Measurements from ENCODE around the gene ZNFX1. TPM values are rescaled to one million over a fixed set of nuclear protein-coding genes. Genes with fewer than 3 reads are reported as not detected.

ZNFX1 gene
- total RNA-seq, 1 donor from 2014 or later = 77.4 TPM

DNA sequence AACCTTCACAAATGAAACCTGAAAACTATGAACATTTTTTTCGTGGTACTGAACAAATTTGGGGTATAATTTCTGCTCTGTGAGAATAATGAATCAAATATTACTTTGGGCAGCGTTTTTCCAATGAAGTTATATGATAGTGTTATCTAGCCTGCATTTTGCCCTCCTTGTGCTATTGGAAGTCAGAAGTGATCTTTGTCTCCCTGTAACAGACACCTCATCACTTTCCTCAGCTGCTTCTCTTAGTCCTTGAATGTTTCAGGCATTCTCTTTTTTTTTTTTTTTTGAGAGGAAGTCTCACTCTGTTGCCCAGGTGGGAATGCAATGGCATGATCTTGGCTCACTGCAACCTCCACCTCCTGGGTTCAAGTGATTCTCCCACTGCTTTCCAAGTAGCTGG is 48.5 kb downstream of the ZNFX1 start:
- H3K4me2 ChIP-seq (ENCODE audit: low read length) = no peak overlapping the region
- DNase-seq (ENCODE audit: low read depth) (no peak), FAIRE-seq (no peak)
- H2AFZ ChIP-seq (ENCODE audit: low read depth, low read length) = no peak overlapping the region
- no peak overlapping the region for H3K4me3 ChIP-seq (ENCODE audit: insufficient read depth, low read depth, low read length)
- H3K27ac Mint-ChIP-seq (ENCODE audit: unreplicated experiment) = no peak overlapping the region
- H3K27ac ChIP-seq (ENCODE audit: low read depth, low read length) = no peak overlapping the region
- no peak overlapping the region for H3K4me3 Mint-ChIP-seq (ENCODE audit: unreplicated experiment)
- H3K4me1 Mint-ChIP-seq (ENCODE audit: low read depth, unreplicated experiment) = peaks cover 13% of the 10 kb centered on the region
- no peaks in the 10 kb centered on the region for H3K9me3 ChIP-seq (ENCODE audit: insufficient read depth, low read depth, low read length)
- H4K20me1 ChIP-seq (ENCODE audit: insufficient read depth, low read length) = no peaks in the 10 kb centered on the region
- peaks cover 32% of the 10 kb centered on the region for H3K36me3 Mint-ChIP-seq (ENCODE audit: low read depth, unreplicated experiment)
- H3K79me2 ChIP-seq (ENCODE audit: insufficient read depth, low read length) = no peaks in the 10 kb centered on the region
- H3K27me3 ChIP-seq (ENCODE audit: insufficient read depth, low read length) = no peaks in the 10 kb centered on the region
- no peak overlapping the region for H3K9ac ChIP-seq (ENCODE audit: low read length)
- TF ChIP-seq CTCF (IDR thresholded peaks at IDR 0.05; ENCODE audit: insufficient read depth, low read depth, low read length) (no peak), EZH2 (IDR thresholded peaks at IDR 0.05; ENCODE audit: insufficient read depth, low read length) (no peak)
- peaks cover 45% of the 10 kb centered on the region for H3K36me3 ChIP-seq (ENCODE audit: insufficient read depth, low read length)
- no peaks in the 10 kb centered on the region for H3K4me1 ChIP-seq (ENCODE audit: insufficient read depth, low read length)
- no peaks in the 10 kb centered on the region for H3K27me3 Mint-ChIP-seq (ENCODE audit: low read depth, unreplicated experiment)
- H3K9me3 Mint-ChIP-seq (ENCODE audit: unreplicated experiment) = no peaks in the 10 kb centered on the region

DNA sequence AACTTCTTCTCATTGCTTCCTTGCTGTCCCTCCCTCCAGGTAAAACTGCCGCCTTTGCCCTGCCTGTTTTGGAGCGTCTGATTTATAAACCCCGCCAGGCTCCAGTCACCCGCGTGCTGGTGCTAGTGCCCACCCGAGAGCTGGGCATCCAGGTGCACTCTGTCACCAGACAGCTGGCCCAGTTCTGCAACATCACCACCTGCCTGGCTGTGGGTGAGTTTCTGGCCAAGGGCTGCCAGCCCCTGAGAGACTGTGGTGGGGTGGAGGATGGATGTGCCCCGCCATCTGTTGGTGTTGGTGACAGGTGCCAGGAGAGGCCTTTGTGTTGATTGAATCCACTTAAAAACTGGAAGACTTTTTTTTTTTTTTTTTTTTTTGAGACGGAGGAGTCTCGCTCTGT is 49.2 kb downstream of the ZNFX1 start:
- Histone ChIP-seq H3K9me3 (ENCODE audit: insufficient read depth, low read depth, low read length) (no peaks in the 10 kb centered on the region), H3K79me2 (ENCODE audit: insufficient read depth, low read length) (no peaks in the 10 kb centered on the region), H3K4me3 (ENCODE audit: insufficient read depth, low read depth, low read length) (no peak overlapping the region), H3K27ac (ENCODE audit: low read depth, low read length) (no peak overlapping the region), H3K4me2 (ENCODE audit: low read length) (no peak overlapping the region), H4K20me1 (ENCODE audit: insufficient read depth, low read length) (no peaks in the 10 kb centered on the region), H3K9ac (ENCODE audit: low read length) (no peak overlapping the region), H3K4me1 (ENCODE audit: insufficient read depth, low read length) (no peaks in the 10 kb centered on the region), H3K27me3 (ENCODE audit: insufficient read depth, low read length) (no peaks in the 10 kb centered on the region), H2AFZ (ENCODE audit: low read depth, low read length) (no peak overlapping the region), H3K36me3 (ENCODE audit: insufficient read depth, low read length) (peaks cover 45% of the 10 kb centered on the region)
- TF ChIP-seq CTCF (IDR thresholded peaks at IDR 0.05; ENCODE audit: insufficient read depth, low read depth, low read length) = no peak
- TF ChIP-seq EZH2 (IDR thresholded peaks at IDR 0.05; ENCODE audit: insufficient read depth, low read length) = no peak
- H3K36me3 Mint-ChIP-seq (ENCODE audit: low read depth, unreplicated experiment) = peaks cover 31% of the 10 kb centered on the region
- H3K9me3 Mint-ChIP-seq (ENCODE audit: unreplicated experiment) = no peaks in the 10 kb centered on the region
- H3K4me1 Mint-ChIP-seq (ENCODE audit: low read depth, unreplicated experiment) = peaks cover 13% of the 10 kb centered on the region
- FAIRE-seq = no peak
- DNase-seq (ENCODE audit: low read depth) = no peak
- H3K4me3 Mint-ChIP-seq (ENCODE audit: unreplicated experiment) = no peak overlapping the region
- H3K27ac Mint-ChIP-seq (ENCODE audit: unreplicated experiment) = no peak overlapping the region
- H3K27me3 Mint-ChIP-seq (ENCODE audit: low read depth, unreplicated experiment) = no peaks in the 10 kb centered on the region

- FAIRE-seq = no peak
- DNase-seq (ENCODE audit: low read depth) = no peak
- H3K4me1 Mint-ChIP-seq (ENCODE audit: low read depth, unreplicated experiment) = peaks cover 14% of the 10 kb centered on the region
- Histone ChIP-seq H3K79me2 (ENCODE audit: insufficient read depth, low read length) (peaks cover 5% of the 10 kb centered on the region), H3K36me3 (ENCODE audit: insufficient read depth, low read length) (peaks cover 42% of the 10 kb centered on the region), H3K9me3 (ENCODE audit: insufficient read depth, low read depth, low read length) (no peaks in the 10 kb centered on the region), H3K4me1 (ENCODE audit: insufficient read depth, low read length) (no peaks in the 10 kb centered on the region), H3K27ac (ENCODE audit: low read depth, low read length) (no peak overlapping the region), H4K20me1 (ENCODE audit: insufficient read depth, low read length) (no peaks in the 10 kb centered on the region), H3K4me2 (ENCODE audit: low read length) (no peak overlapping the region), H3K9ac (ENCODE audit: low read length) (no peak overlapping the region), H3K27me3 (ENCODE audit: insufficient read depth, low read length) (no peaks in the 10 kb centered on the region), H3K4me3 (ENCODE audit: insufficient read depth, low read depth, low read length) (no peak overlapping the region), H2AFZ (ENCODE audit: low read depth, low read length) (no peak overlapping the region)
- TF ChIP-seq EZH2 (IDR thresholded peaks at IDR 0.05; ENCODE audit: insufficient read depth, low read length) (no peak), CTCF (IDR thresholded peaks at IDR 0.05; ENCODE audit: insufficient read depth, low read depth, low read length) (no peak)
- peak overlapping the region; percentile 50 for H3K4me3 Mint-ChIP-seq (ENCODE audit: unreplicated experiment)
- H3K27ac Mint-ChIP-seq (ENCODE audit: unreplicated experiment) = no peak overlapping the region
- no peaks in the 10 kb centered on the region for H3K9me3 Mint-ChIP-seq (ENCODE audit: unreplicated experiment)
- peaks cover 36% of the 10 kb centered on the region for H3K36me3 Mint-ChIP-seq (ENCODE audit: low read depth, unreplicated experiment)
- H3K27me3 Mint-ChIP-seq (ENCODE audit: low read depth, unreplicated experiment) = no peaks in the 10 kb centered on the region
These were observed 52.0 kb downstream of the ZNFX1 start for GRCh38 chr20:49225896-49226295.

Measured in astrocyte (in vitro differentiated cells and primary cell).